Suppressor macrophage (primary cell): ENCODE measurements around the gene RAB34.
"Not testable (repeated sequence)": the region's sequence is repeated elsewhere in the genome, so short reads cannot be mapped to it uniquely, and the experiment has no call there.

Source experiments
- DNase-seq, 4 experiments: peaks; one replicate each; pipeline ENCODE4 v3.0.0-alpha.2; 2020 to 2022

The RAB34 gene

GRCh38 chr17:28726627-28727491 lies 9.2 kb upstream of the RAB34 start:
- DNase-seq = peak; percentile 94 to 96 (median 96)

- peak; percentile 65 to 87 (median 82) for DNase-seq
These were observed 8.6 kb upstream of the RAB34 start, which contains the start of gene TLCD1 for GRCh38 chr17:28726226-28726626. Gene TLCD1 (minus strand): TSS chr17:28726233. CDS start chr17:28726097, 136 bp downstream.

- peak in 2 of 4 experiments; percentile 10 to 15 for DNase-seq
These were observed 8.1 kb upstream of the RAB34 start for GRCh38 chr17:28725660-28726225.

- peak in 3 of 4 experiments; percentile 18 to 30 (median 21) for DNase-seq
These were observed 7.5 kb upstream of the RAB34 start for GRCh38 chr17:28725166-28725659.

GRCh38 chr17:28724500-28725165 lies 7.0 kb upstream of the RAB34 start:
- no peak for DNase-seq

GRCh38 chr17:28723836-28724499 lies 6.3 kb upstream of the RAB34 start:
- DNase-seq = not testable (repeated sequence)

- no peak for DNase-seq
These were observed 5.6 kb upstream of the RAB34 start for GRCh38 chr17:28723159-28723835.

- DNase-seq = no peak
These were observed 4.9 kb upstream of the RAB34 start for GRCh38 chr17:28722417-28723158.

GRCh38 chr17:28720997-28721329 lies 3.3 kb upstream of the RAB34 start:
- DNase-seq = not testable (repeated sequence)

GRCh38 chr17:28720247-28720996 lies 2.8 kb upstream of the RAB34 start:
- DNase-seq = peak in 3 of 4 experiments; percentile 22 to 33 (median 28)

- no peak for DNase-seq
These were observed 1.4 kb upstream of the RAB34 start for GRCh38 chr17:28719021-28719433.

- no peak for DNase-seq
These were observed 809 bp upstream of the RAB34 start for GRCh38 chr17:28718333-28719020.

- peak in 1 of 4 experiments; percentile 24 for DNase-seq
These were observed 709 bp downstream of the RAB34 start for GRCh38 chr17:28716740-28717577.

- DNase-seq = no peak
These were observed 2.5 kb downstream of the RAB34 start for GRCh38 chr17:28715217-28715616.

- no peak for DNase-seq
These were observed 3.4 kb downstream of the RAB34 start for GRCh38 chr17:28714281-28714680.

- DNase-seq = no peak
These were observed 4.8 kb downstream of the RAB34 start for GRCh38 chr17:28712705-28713415.

GRCh38 chr17:28712032-28712704 lies 5.5 kb downstream of the RAB34 start:
- DNase-seq = peak; percentile 77 to 91 (median 88)

- peak in 1 of 4 experiments; percentile 15 for DNase-seq
These were observed 6.0 kb downstream of the RAB34 start, which contains the start of gene PROCA1 for GRCh38 chr17:28711723-28712031. Gene PROCA1 (minus strand): TSS chr17:28711888. CDS start chr17:28711660, 228 bp downstream.
